Muscle layer of duodenum (tissue), 2 donors: ENCODE measurements around the gene SECISBP2.
A peak's percentile ranks its signal among the peaks of the same experiment; 100 is the strongest.

Source experiments
- H3K27ac ChIP-seq: one replicate; pipeline ENCODE4 v1.7.0; 2013; ENCODE audit warnings: mild to moderate bottlenecking, low read length
- H3K27me3 ChIP-seq: one replicate; pipeline ENCODE4 v1.7.0; 2013; ENCODE audit warnings: low read depth, mild to moderate bottlenecking, control low read depth, low read length
- H3K36me3 ChIP-seq, 2 donors: one replicate each; pipeline ENCODE4 v1.7.0; 2013; ENCODE audit warnings: low read length in 2 of 2, control low read depth in 1 of 2, mild to moderate bottlenecking in 1 of 2; ENCODE audit not compliant: insufficient read depth in 2 of 2, control insufficient read depth in 1 of 2
- H3K4me1 ChIP-seq, 2 donors: one replicate each; pipeline ENCODE4 v1.7.0; 2013; ENCODE audit warnings: low read length in 2 of 2, mild to moderate bottlenecking in 2 of 2, control low read depth in 1 of 2, moderate library complexity in 1 of 2; ENCODE audit not compliant: insufficient read depth in 2 of 2, control insufficient read depth in 1 of 2
- H3K4me3 ChIP-seq, 2 donors: one replicate each; pipeline ENCODE4 v1.7.0; 2013; ENCODE audit warnings: low read length in 2 of 2, low read depth in 1 of 2, mild to moderate bottlenecking in 1 of 2
- H3K9me3 ChIP-seq, 2 donors: one replicate each; pipeline ENCODE4 v1.7.0; 2013; ENCODE audit warnings: low read length in 2 of 2, control low read depth in 1 of 2, mild to moderate bottlenecking in 1 of 2; ENCODE audit not compliant: control insufficient read depth in 1 of 2
- donor health status: healthy.

The SECISBP2 gene

DNA sequence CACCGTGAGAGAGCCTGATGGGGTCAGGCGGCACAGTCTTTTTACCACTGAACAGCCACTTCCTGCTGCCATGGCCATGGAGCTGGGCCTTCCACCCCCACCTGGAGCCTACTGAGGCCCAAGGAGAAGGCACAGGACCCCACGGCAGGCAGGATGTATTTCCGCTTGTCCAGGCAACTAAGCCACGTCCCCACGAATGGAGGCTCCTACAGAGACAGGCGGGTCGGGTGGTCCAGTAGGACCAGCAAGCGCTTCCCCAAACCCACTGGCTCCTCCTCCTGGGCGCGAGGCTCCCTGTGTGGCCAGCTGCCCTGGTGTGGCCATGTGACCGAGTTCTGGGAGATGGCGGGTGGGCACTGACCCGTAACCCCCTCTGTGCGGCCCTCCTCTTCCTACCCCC, 66.5 kb downstream of the SECISBP2 start:
- Histone ChIP-seq H3K9me3 (no peaks in the 10 kb centered on the region), H3K4me1 (peaks cover 0 to 7% of the 10 kb centered on the region in 2 donors), H3K27ac (no peak overlapping the region), H3K36me3 (peaks cover 22 to 38% of the 10 kb centered on the region in 2 donors), H3K27me3 (no peaks in the 10 kb centered on the region), H3K4me3 (no peak overlapping the region)

DNA sequence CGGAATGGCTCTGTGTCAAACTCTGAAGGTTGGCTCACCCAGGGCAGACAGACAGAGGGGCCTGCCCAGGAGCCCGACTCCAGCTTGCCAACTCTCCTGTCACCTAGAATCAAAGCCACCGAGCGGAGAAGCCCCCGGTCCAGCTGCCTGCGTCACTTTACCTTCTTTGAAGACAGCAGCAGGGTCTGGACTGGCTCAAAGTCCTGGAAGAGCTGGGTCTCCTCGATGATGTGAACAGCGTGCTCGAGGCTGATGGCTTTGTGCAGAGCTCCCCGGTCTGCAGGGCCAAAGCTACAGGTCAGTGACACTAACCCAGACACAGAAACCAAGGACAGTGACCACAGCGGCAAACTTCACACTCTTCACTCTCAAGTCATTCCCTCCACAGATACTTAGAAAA, 67.9 kb downstream of the SECISBP2 start:
- H3K4me3 ChIP-seq, result no peak overlapping the region
- H3K9me3 ChIP-seq, result no peaks in the 10 kb centered on the region
- H3K4me1 ChIP-seq, result peaks cover 0 to 7% of the 10 kb centered on the region in 2 donors
- H3K27me3 ChIP-seq, result no peaks in the 10 kb centered on the region
- H3K27ac ChIP-seq, result no peak overlapping the region
- peaks cover 29 to 53% of the 10 kb centered on the region in 2 donors for H3K36me3 ChIP-seq

DNA sequence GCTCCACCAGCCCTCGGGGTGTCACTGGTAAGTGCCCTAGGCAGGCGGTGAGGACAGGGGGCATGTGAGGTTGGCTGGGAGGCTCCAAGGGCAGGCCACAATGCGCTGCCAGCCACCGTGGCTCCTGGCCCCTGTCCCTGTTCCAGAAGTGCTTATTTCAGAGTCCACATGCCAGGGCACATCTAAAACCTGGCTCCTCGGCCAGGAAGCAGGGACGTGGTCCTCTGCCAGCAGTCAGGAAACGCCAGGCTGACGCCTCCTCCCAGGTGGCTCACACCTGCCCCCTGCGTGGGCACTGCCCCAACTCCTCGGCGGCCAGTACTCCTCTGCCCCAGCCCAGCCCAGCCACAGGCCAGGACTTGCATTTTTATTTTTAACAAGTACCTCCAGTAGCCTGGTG, 68.5 kb downstream of the SECISBP2 start:
- H3K27me3 ChIP-seq, result no peaks in the 10 kb centered on the region
- no peak overlapping the region for H3K27ac ChIP-seq
- no peaks in the 10 kb centered on the region for H3K9me3 ChIP-seq
- peaks cover 32 to 58% of the 10 kb centered on the region in 2 donors for H3K36me3 ChIP-seq
- H3K4me1 ChIP-seq, result peaks cover 0 to 7% of the 10 kb centered on the region in 2 donors
- no peak overlapping the region for H3K4me3 ChIP-seq

DNA sequence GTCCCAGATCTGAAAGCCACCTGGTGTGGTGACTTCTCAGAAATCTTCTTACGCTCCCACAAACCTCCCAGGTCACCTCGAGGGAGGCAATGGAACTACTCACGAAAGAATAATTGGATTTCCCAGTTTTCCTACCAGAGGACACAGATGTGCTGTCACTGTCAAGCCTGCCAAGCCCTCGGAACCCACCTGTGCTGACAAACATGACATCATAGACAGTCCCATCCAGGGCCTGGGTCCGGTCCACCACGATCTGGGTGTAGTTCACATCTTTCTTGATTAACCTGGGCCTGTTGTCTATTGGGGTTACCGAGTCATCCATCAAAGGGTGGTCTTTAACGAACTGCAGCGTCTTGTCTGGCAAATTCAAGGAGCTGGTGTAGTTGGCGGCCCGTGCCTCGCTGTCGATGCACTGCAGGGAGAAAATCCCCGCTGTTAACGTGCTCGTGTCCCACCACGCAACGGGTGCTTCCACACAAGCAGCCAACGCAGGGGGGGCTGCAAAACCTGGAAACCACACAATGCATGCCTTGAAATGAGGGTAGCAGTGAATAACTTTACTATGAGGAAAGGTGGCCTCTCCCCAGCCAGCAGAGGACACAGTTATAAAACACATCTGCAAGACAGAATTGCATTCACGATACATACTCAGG, 69.0 kb downstream of the SECISBP2 start:
- peak overlapping the region; percentile 52 for H3K27ac ChIP-seq
- H3K27me3 ChIP-seq, result no peaks in the 10 kb centered on the region
- no peaks in the 10 kb centered on the region for H3K9me3 ChIP-seq
- peaks cover 0 to 7% of the 10 kb centered on the region in 2 donors for H3K4me1 ChIP-seq
- H3K36me3 ChIP-seq, result peaks cover 30 to 64% of the 10 kb centered on the region in 2 donors
- no peak overlapping the region for H3K4me3 ChIP-seq

DNA sequence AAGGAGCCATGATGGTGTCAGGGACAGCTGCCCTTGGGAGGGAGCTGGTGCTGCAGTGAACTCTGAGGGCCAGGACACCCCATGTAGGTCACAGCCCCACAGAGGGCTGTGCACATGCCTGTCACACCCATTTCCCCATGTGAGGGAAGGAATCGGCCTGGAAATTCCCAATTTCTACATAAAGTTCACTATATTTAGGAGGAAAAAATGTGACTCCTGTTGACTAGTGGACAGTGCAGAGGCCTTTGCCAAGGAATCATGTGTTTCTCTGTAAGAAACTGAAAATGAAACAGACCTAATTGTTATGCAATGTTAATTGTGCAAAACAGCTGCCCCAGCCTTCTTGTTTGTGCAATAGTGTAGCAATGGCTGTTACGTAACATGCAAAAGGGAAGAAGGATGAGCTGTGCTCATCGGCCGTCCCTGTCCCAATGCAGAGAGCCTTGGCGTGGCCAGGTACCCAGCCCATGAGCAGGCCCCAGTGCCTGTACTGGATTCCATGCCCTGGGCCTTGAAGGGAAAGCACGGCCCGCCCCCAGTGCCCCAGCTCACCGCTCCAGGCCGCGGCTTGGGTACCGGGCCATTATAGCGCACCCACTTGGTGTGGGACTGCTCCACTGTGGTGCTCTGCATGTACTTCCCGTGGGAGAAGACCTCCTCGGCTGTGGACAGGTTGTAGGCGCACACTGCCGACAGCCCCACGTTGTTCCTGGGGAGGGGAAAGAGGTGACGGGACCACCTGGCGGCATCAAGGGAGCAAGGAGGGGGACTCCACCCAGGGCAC, 70.0 kb downstream of the SECISBP2 start:
- H3K4me3 ChIP-seq, result no peak overlapping the region
- peaks cover 0 to 7% of the 10 kb centered on the region in 2 donors for H3K4me1 ChIP-seq
- H3K36me3 ChIP-seq, result peaks cover 32 to 73% of the 10 kb centered on the region in 2 donors
- no peaks in the 10 kb centered on the region for H3K27me3 ChIP-seq
- H3K27ac ChIP-seq, result peak overlapping the region; percentile 52
- no peaks in the 10 kb centered on the region for H3K9me3 ChIP-seq

DNA sequence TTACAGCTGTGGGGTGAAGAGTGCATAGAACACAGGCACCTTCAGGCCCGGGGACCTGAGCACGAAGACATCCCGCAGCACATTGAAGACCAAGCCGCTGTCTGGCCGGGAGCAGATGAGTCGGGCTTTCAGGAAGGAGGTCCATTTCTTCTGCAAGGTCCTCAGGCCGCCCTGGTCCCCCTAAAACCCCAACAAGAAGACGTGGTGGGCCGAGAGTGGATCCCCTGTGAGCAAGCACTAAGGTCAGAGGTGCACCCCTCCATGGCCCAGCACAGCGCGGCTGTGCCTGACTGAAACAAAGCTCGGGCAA, 70.5 kb downstream of the SECISBP2 start:
- no peaks in the 10 kb centered on the region for H3K27me3 ChIP-seq
- no peak overlapping the region for H3K4me3 ChIP-seq
- no peaks in the 10 kb centered on the region for H3K9me3 ChIP-seq
- H3K27ac ChIP-seq, result no peak overlapping the region
- peaks cover 0 to 7% of the 10 kb centered on the region in 2 donors for H3K4me1 ChIP-seq
- H3K36me3 ChIP-seq, result peaks cover 34 to 75% of the 10 kb centered on the region in 2 donors

DNA sequence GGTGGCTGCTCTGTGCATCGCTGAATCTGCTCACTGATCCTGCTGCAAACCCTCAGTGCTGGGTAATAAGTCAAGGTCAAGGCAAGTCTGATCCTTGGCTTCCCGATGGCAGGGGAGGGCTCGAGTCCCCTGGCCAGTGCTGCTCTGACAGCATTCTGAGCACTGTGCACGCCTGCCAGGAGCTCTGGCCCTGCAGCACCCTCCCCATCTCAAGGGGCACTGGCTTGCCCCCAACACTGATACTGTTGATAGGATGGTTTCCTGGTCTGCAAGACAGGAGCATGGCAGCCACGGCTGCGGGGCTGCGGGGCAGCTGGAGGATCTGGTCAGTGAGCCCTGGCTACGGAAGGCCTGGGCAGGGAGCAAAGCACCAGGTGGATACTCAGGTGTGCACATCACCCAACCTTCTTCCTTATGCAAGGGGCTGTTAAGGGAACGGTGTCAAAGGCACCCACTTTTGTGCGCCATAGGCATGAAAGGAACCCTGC, 71.8 kb downstream of the SECISBP2 start:
- Histone ChIP-seq H3K4me1 (peaks cover 0 to 7% of the 10 kb centered on the region in 2 donors), H3K9me3 (no peaks in the 10 kb centered on the region), H3K4me3 (no peak overlapping the region), H3K36me3 (peaks cover 34 to 78% of the 10 kb centered on the region in 2 donors), H3K27me3 (no peaks in the 10 kb centered on the region), H3K27ac (no peak overlapping the region)

DNA sequence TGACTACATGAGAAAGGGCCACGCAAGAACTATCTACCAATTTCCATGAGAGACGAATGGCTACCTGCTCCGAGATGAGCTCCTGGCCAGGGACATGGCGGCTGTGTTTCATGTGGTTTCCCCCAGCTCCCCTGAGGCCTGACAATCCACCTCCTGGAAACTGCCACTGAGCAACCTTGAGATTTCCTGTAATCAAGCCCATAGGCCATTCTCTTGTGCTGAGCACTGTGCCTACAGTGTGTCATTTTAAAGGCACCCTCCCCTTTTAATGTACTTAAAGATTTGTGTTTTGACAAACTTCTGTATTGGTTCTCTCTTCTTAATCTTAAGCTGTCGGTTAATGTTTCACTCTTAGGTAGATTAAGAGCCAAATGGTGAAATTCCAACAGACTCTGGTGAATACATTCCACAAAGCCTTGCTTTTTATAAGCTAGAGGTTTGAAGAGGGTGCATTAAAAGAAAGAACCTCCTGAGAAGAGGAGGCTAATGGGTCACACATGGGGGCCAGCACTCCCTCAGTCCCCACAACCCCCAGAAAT, 72.3 kb downstream of the SECISBP2 start:
- Histone ChIP-seq H3K9me3 (no peaks in the 10 kb centered on the region), H3K27ac (no peak overlapping the region), H3K4me3 (no peak overlapping the region), H3K4me1 (peaks cover 0 to 7% of the 10 kb centered on the region in 2 donors), H3K36me3 (peaks cover 32 to 80% of the 10 kb centered on the region in 2 donors), H3K27me3 (no peaks in the 10 kb centered on the region)

DNA sequence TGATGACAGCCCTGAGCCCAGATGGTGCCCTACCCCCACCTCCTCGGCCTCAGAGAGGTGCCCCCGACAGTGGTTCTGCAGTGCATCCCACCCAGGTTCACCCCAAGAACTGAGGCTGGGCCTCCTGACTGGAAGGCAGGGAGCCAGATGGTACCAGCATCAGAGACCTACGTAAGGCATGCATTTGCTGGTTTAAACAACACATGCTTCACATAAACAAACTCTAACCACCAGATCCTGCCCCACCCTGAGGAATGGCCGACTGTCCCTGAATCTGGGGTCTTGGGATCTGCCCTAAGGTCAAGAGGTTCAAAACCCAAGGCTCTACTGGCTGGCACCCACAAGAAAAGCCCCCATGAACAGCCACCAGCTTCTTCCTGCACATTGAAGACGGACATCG, 73.3 kb downstream of the SECISBP2 start:
- Histone ChIP-seq H3K9me3 (no peaks in the 10 kb centered on the region), H3K4me3 (no peak overlapping the region), H3K4me1 (peaks cover 0 to 7% of the 10 kb centered on the region in 2 donors), H3K27ac (no peak overlapping the region), H3K27me3 (no peaks in the 10 kb centered on the region), H3K36me3 (peaks cover 39 to 79% of the 10 kb centered on the region in 2 donors)

DNA sequence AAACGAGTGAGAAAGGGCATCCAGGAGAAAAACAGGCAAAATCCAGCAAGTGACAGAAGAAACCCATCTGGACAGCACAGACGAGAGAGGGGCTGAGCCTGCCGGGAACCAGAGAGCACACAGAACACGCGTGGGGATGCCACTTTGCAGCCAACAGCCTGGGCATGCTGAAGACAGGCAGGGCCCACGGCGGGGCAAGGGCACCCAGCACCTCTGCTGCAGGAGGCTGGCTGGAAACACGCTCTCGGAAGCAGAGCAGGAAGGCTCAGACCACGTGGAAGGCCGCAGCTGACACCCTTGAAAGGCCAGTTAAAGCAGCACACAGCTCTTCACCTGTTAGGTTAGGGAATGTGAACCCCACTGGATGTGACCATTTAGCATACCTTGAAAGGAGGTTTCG, 76.1 kb downstream of the SECISBP2 start:
- peaks cover 33 to 81% of the 10 kb centered on the region in 2 donors for H3K36me3 ChIP-seq

DNA sequence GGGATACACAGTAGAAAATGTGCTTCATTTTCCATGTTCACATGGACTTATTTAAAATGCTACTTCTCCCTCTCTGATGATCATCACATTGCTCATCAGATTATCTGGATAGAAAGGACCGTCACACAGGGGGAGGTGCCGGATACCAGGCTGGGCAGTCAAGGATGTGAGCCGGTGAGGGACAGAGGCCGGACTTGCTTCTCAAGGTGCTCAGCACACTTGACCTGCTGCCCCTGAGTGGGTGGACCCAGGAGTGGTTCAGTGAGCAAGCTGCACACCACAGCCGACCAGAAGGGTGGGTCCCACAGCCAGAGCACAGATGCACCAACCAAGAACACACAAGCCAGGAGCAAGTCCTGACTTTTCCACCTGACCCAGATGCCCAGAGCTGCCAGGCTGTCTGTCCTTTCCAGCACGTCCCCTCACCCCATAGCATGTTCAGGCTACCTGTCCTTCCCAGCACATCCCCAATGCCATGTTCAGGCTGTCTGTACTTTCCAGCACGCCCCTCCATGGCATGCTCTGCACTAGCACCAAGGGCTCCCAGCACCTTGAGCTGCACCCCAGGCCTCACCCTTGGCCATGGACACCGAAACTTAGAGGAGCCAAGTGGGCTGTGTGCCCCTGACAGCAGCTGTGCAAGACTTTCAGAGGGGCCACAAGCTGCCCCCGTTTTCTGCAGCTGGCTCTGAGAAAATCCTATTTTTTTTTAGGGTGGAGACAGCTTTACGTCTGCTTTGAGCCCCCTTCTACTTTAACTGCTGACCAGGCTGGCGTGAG, 77.8 kb downstream of the SECISBP2 start:
- no peaks in the 10 kb centered on the region for H3K4me1 ChIP-seq
- H3K4me3 ChIP-seq, result no peak overlapping the region
- H3K27me3 ChIP-seq, result no peaks in the 10 kb centered on the region
- H3K36me3 ChIP-seq, result peaks cover 25 to 66% of the 10 kb centered on the region in 2 donors
- H3K9me3 ChIP-seq, result no peaks in the 10 kb centered on the region
- no peak overlapping the region for H3K27ac ChIP-seq

More for the DNA sequence above, 76.1 kb downstream of the SECISBP2 start:
- no peak overlapping the region for H3K27ac ChIP-seq
- no peaks in the 10 kb centered on the region for H3K4me1 ChIP-seq
- H3K4me3 ChIP-seq, result no peak overlapping the region
- no peaks in the 10 kb centered on the region for H3K27me3 ChIP-seq
- H3K9me3 ChIP-seq, result no peaks in the 10 kb centered on the region
